SKM-1 (cell line): ENCODE measurements around the gene OXCT2.
"Not testable (repeated sequence)": the region's sequence is repeated elsewhere in the genome, so short reads cannot be mapped to it uniquely, and the experiment has no call there.

ENCODE experiments used
- DNase-seq: peaks from one replicate; lab custom pipeline; 2025; ENCODE audit not compliant: unreplicated experiment; lab: John Stamatoyannopoulos, UW

Gene OXCT2

DNA sequence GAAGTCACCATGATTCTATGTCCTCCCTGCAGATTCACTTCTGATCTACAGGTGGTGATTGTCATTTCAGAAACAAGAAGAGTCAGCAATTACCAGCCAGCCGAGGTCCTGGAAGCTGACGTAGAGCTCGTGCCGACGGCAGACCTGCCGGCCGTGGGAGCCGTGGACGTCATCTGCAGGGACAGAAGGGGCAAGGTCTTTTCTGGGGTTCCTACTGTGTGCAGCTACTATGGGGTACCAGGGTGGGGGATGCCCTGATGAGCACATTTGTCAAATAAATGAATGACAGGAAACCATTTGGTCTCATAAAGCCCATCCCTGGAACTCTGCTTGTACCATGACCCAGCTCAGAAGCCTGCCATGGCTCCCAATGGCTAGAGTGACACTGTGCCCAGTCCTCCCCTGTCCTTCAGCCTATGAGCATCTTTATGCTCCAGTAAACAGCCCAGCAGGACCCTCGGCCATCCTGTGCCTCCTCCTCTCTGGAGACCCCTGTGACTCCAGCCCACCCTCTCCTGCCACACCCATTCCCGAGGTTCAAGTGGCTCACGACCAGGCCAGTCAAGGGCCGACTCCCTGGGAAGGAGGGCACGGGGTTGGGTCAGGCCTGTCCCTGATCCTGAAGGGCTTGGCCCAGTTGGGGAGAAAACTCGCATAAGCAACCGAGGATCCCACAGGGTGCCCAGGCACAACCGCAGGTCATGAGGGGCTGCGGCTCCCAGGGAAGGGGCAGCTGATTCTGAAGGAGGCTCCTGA, 7.4 kb downstream of the OXCT2 start:
- not testable (repeated sequence) for DNase-seq

DNA sequence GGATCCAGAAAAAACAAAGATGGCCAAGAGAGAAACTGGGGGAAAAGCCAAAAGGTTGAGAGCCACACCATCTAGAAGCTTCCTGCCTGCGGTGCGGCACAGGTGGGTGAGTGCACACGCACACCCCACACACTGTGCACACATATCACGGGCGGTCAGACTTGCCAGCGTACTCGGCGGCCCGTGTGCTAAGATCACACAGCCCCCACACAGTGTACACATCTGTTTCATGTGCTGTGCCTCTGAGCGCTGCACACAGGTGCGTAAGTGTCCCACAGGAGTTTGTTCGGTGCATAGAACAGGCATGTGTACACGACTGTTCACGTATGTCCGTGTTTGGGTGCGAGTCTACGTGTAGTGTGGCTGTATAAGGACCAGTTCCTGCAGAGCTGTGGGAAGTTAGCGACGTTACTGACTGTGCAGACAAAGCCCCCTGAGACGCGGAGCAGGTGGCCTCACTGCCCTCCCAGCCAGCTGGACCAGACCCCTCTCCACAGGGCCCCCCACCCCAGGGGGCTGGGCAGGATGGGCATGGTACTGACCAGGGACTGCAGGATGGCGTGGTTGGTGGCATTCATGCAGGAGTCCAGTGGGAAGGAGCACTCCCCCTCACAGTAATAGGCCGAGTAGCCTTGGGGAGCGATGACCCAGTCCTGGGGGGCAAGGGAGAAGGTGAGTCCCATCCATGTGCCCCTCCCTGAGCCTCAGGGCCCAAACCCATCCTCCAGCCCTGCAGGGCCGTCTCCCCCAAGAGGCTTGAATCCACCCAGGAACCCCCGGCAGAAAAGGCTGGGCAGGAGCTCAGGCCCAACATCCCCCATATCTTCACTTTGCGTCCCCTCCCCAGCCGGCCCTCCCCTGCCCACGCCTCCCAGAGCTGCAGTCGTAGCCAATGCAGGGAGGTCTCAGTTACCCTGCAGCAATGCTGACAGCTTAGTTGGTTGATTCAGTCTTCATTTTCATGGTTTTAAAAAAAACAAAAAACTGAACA, 8.3 kb downstream of the OXCT2 start:
- DNase-seq: no peak

DNA sequence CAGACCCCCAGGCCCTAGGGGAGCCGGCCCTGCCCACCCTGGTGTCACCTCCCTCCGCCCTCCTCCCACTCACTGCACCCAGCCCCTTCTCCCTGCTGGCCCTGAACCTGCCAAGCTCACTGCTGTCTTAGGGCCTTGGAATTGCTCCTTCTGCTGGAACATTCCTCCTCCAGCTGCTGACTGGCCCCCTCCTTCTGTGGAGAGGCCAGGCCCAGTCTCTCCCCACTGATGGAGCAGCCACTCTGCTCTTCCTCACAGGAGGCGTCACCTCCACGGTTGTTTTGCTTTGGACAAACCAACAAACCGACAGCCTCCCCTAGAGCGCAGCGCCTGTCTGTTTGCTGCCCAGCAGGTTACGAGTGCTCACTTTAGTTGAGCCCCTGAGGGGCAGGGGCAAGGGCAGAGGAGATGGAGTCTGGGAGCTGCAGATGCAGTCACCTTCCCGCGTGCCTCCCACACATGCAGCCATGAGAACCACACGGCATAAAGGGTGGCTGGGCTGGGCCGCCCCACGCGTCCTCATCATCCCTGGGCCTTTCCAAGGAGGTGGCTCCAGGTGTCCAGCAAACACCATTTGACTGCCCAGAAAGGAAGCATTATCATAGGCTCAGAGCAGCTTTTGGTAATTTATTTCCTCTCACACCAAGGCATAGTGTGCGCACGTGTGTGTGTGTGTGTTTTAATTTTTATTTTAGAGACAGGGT, 9.4 kb downstream of the OXCT2 start:
- DNase-seq: no peak

DNA sequence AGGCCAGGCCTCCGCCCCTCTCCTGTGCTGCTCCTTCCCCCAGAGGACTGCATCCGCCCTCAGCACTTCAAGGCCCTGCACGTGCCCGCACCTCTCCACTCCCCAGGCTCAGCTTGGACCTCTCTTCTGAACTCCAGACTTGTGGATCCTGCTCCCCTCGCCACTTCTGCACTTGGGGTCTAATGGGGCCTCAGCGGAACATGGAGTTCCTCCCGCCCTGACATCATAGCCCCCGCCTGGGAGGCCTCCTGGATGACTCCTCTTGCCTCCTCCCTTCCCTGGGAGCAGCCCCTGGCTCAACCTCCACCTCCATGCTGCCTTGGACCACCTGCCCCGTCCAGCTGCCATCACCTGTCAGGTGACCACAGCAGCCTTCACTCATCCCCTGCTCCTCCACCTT, 10.1 kb downstream of the OXCT2 start:
- no peak for DNase-seq

DNA sequence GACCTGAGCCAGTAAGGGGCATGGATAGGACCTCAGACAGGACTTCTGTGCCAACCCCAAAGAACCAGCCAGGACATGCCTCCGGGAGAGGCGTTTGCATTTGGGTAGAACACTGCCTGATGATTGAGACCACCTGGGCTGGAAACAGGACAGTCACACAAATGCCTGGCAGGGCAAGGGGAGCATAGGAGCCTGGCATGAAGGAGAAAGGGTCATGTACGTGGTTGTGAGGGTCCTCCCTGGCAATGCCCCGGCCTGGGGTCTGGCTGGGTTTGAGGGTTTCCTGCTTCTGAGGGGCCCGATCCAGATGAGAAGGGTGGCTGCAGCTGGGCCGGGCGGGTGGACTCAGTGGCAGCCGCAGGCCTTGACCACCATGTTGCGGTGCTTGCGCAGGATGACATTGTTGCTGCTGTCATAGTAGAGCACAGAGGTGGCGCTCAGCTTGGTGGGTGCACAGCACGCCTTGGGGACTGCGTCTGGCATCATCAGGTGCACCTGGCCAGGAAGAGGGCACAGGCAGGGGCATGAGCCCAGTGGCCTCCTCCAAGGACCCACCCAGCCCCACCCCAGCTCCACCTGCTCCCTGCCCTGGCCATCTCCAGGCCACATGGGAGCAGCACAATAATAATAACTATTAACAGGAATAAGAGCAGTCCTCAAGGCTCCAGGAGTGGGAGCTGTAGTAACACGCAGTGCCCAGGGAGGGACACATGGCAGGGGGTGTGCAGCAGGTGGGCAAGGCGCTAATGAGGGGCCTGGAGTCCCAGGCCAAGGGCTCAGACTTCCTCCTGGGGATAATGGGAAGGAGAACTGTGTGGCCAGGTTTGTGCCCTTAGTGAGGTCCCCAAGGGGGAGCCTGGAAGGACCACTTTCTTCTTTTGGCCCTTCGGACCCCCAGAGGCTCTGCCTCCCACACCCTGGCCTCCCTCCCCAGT, 10.8 kb downstream of the OXCT2 start:
- no peak for DNase-seq

DNA sequence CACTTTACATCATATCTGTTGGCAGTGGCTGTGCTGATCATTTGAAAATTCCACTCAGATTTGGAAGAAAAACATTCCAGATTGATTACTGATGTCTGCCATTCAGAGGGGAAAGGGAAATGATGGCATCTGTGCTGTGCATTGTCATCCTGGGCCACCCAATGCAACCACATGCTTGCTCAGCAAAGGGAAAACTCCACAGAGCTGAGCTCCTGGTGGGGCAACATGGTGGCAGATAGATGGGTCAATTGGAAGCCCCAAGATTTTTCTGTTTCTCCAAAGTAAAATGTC, 11.8 kb downstream of the OXCT2 start:
- DNase-seq: no peak

DNA sequence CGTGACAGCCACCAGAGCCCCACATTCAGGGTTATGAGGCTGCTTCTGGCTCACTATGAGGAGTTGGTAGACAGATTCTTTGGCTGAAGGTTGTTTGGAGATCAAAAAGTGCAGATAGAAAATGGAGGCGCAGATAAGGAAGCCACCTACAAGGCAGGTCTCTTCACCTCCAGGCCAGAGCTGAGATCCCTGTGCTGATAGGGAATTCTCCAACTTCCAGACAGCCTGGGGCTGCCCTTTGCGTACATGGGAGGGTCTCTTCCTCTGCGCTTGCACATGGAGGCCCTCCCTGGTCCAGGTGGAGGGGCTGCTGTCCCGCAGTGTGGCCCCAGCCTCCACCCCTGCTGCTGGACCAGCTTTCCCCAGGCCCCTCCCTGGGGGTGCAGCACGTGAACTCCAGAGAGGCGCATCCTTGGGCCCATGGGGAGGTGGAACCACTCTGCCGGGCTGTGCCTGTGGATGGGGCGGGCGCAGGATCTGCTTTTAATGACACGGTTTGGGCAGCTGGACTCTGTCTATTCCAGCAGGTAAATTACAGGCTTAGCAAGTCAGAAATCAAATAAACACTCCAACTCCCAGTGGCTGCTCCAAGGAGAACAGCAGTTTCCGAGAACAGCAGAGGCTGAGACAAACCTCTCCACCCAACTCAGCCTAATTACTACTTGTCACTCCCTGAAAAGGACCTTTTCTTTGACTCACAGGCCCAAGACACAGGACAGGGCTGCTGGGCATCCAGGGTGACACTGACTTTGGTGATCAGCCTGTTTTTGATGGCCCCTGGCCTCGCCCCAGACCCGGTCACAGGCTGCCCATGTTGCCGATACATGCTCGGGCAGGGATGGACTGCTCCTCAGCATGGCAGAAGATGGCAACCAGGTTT, 12.4 kb downstream of the OXCT2 start:
- no peak for DNase-seq

DNA sequence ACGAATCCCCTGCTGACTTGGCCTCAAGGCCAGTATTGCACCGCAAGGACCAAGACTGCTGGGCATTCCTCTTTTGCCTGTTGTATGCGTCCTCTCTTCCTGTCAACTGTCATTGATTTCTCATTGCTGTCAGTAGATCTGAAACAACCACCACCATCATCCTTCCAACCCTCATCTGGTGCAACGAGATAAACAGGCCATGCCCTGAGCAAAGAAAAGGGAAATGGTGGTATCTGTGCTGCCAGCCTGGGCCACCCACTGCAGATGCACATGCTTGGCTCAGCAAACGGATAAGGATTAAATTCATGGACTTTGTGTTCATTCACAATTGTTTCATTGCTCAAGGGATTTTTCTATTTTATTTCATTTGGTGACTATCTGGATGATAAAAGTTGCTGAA, 13.6 kb downstream of the OXCT2 start:
- no peak for DNase-seq

DNA sequence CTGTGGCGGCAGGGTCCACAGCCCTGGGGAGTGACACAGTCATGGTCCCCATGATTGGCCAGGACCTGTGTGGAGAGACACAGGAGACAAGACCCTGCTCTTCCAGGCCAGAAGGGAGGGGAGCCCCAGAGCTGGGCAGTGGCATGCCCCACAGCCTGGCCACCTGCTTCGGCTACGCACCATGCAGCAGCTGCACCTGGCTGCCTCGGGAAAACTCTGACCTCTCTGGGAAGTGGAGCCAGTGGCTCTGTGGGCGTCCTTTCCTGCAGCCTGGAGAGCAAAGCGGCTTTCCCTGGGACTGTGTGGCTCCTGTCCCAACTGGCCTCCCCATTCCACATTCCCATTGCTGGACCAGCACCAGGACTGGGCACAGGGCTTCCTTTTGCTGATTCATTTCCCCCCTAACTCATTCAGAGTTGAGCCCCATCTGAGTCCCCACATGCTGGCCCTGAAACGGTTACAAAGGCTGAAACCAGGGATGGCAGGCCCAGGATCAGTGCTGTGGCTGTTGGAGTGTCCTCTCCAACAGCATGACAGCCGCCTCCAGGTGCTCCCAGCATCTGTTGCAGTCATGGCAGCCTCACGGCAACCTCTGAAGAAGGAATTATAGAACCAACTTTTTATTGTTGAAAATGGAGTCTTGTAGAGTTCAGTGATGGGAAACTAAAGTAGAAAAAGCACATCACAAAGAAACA, 15.0 kb downstream of the OXCT2 start:
- no peak for DNase-seq

DNA sequence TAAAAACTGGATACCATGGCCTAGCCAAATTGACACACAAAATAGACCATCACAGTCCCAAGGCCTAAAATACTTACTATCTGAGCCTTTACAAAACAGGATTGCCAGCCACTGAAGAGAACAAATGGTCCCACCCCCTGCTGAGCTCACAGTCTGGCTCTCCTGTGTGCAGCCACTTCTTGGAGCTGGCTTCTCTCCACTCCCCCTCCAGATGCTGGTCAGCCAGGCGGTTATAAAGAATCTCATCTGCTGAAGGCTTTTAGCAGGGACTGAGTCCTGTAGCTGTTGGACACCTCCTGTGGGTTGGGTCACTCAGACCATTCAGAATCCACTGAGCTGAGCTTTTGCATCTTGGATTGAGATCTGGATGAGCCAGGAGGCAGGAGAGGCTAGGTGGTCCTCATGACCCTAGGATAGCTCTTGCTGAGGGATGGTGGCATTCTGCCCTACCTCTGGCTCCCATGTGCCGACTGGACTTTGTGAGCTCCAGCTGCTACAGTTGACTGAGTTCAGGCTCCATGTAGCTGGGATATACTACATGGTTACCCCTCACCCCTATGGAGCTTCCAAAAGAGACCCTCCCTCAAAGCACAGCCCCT, 16.1 kb downstream of the OXCT2 start:
- DNase-seq: no peak

DNA sequence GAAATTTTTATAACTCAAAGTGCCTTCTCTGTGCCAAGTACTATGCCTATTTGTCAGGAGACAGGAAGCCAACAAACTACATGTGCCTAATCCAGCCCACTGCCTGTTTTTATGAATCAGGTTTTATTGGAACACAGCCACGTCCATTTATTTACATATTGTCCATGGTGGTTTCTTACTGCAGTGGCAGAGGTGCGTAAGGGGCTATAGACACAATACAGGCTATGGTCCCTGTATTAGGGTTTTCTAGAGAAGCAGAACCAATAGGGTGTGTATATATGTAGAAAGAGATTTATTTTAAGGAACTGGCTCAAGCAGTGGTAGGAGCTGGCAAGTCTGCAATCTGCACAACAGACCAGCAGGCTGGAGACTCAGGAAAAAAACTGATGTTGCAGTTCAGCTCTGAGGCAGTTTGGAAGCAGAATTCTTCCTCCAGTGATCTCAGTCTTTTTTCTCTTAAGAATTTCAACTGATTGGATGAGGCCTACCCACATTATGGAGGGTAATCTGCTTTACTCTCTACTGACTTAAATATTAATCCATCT, 17.1 kb downstream of the OXCT2 start:
- no peak for DNase-seq

DNA sequence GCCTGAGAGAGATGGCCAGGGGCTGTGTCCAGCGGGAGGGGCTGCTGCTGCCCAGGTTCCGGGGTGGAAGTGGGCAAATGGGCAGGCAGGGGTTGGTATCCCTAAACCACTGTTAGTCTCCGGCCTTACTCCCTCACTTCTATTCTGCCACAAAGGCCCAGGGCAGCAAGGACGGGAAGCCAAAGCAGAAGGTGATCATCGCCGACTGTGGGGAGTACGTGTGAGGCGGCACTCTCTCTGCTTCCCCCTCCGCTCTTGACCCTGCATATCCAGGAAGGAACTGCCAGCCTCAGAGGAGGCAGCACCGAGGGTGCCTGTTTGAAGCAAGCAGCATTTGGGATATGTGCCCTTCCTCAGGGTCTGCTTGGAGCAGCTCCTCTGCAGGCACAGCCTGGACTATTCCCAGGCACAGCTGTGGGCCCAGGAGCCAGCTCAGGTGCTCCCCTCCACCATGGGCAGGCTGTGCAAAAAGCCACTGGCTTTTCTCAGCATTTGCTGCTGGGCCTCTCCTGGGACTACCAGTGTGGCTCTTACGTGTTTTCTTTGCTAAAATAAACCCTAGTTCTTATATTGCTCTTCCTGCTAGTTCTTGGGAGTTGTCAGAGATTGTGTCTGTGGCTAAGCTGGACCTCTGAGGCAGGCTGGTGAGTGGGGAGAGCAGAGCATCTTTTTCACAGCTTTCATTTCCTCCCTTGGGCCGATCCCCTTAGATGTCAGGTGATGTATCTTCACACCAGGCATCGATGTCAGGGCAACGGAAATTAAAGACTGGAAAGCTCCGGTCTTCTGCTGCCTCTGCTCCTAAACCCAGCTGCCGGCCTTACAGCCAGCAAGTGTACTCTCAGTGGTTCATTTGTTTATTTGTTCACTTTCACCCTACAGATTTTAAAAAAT, 17.8 kb downstream of the OXCT2 start:
- no peak for DNase-seq

DNA sequence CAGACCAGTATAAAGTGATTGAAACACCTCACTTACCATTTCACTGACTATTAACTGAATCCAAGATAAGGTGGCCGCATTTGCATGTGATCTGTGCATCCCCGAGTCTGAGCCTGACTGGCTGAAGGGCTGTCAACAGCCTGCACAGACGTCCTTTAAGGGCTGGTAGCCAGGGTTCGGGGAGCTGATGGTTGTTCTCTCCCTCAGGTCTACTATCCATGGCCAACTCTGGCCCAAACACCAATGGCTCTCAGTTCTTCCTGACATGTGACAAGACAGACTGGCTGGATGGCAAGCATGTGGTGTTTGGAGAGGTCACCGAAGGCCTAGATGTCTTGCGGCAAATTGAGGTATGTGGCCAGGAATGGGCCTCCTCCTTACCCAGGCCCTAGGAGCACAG, 18.4 kb downstream of the OXCT2 start:
- no peak for DNase-seq

DNA sequence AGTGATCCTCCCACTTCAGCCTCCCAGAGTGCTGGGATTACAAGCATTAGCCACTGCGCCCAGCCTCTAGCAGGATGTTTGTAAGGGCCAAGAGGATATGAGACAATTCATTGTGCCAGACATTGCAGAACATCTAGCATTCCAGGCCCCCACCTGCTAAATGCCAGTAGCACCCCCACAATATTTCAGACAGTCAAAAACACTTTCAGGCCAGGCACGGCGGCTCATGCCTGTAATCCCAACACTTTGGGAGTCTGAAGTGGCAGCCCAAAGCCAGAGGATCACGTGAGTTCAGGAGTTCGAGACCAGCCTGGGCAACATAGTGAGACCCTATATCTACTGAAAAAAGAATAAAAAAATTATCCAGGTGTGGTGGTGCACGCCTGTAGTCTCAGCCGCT, 19.6 kb downstream of the OXCT2 start:
- no peak for DNase-seq

DNA sequence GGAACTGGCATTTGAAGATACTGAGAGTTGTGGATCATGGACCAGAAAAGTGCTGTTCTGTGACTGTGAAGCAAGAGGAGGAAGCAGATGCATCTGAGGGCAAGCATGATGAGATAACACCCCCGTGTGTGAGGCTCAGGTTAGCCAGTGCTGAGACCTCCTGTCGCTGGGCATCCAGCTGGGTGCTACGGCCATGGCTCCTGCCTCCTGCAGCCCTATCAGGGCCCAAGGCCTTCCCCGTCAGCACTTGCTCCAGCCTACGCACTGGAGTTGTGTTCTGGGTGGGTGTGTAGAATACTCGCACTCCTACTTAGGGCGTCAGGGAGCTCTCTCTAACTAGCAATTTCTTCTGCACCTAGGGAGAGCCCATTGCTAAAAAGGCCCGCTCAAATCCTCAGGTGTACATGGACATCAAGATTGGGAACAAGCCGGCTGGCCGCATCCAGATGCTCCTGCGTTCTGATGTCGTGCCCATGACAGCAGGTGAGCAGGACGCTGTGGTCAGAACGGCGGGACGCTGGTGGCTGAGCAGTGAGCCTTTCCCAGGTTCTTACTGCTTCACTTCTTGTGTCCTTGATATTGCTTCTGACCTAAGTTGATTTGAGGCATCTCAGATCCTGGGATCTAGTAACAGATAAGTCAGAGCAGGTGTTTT, 26.0 kb downstream of the OXCT2 start:
- DNase-seq: no peak

DNA sequence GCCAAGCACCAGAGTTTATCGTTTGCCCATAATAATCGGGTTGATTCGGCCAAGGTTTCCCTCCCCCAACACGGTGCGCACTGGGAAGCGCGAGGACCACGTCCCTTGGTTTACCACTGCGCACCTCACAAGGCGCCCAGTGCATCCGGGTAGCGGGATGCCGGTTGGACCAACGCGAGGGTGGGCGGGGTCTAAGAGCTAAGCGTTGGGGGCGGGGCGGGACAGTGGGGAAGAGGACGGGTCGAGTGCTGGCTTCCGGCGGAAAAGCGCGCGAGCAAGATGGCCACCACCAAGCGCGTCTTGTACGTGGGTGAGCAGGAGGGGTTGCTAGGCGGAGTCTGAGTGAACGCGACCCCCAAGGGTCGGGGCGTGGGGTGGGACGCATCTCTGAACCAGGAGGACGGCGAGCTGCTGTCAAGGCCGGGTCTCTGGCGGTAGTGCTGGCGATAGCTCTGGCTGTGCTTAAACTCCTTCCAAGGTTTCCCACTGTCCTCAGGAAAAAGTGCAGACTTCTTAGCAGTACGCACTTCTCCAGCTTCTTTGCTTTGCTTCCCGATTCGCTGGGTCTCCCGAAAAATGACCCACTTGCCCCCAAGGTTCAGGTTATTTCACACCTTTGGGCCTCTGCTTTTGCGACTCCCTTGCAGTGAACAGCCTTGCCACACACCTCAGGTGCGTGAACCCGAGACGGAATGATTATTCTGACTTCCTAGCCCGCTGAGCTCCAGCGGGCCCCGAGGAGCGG, 32.4 kb downstream of the OXCT2 start, which contains the start of gene PPIE:
TSS of gene PPIE (plus strand) at position 261 of the 745 bp plus-strand sequence. CDS start at position 280, 19 bp downstream.
- peak; percentile 97 for DNase-seq
